ENCODE results near the gene GAB2.

GAB2 gene

DNA sequence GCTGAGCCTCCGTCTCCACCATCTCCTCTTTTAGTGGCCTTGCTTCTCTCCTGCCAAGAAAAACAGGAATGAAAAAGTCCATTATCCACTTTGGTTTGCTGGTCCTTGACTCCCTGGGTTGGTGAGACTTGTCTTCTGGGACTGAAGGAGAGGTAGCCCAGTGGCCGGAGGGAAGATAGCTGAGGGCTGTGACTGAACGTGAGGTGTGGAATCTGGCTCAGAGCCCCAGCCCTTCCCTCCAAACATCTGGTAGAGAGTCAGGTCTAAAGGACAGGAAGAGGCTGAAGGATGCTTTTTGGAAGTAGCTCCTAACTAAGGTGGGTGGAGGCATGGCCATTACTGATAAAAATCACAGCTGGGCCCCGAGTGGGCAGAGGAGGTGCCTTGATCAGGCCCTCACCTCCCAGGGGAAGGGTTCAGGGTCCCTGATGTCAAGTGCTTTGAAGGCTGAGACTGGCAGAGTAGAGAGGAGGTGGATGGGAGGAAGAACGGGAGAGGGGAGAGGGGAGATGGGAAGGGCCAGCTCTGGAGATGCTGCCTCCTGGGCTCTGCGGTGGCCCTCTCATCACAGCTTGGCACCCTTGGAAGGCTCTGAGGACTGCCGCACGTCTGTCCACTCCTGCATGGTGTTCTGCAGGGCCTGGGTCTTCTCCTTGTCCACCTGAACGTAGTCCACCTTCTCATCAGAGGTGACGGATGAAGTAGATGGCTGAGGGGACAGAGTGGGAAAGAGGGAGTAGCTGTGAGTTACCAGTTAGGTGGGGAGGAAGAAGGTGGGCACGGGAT lies 198.7 kb downstream of the GAB2 start:
- Mint-ChIP-seq H3K36me3 (ENCODE audit: low read depth) (peaks cover 30% of the 10 kb centered on the region), H3K27me3 (ENCODE audit: low read depth, poor library complexity) (peaks cover 3% of the 10 kb centered on the region), H3K9me3 (no peaks in the 10 kb centered on the region), H3K4me3 (no peak overlapping the region), H3K27ac (peak overlapping the region; percentile 57), H3K4me1 (no peaks in the 10 kb centered on the region)
- TF ChIP-seq CTCF (IDR thresholded peaks at IDR 0.05): no peak
- no peak for DNase-seq

DNA sequence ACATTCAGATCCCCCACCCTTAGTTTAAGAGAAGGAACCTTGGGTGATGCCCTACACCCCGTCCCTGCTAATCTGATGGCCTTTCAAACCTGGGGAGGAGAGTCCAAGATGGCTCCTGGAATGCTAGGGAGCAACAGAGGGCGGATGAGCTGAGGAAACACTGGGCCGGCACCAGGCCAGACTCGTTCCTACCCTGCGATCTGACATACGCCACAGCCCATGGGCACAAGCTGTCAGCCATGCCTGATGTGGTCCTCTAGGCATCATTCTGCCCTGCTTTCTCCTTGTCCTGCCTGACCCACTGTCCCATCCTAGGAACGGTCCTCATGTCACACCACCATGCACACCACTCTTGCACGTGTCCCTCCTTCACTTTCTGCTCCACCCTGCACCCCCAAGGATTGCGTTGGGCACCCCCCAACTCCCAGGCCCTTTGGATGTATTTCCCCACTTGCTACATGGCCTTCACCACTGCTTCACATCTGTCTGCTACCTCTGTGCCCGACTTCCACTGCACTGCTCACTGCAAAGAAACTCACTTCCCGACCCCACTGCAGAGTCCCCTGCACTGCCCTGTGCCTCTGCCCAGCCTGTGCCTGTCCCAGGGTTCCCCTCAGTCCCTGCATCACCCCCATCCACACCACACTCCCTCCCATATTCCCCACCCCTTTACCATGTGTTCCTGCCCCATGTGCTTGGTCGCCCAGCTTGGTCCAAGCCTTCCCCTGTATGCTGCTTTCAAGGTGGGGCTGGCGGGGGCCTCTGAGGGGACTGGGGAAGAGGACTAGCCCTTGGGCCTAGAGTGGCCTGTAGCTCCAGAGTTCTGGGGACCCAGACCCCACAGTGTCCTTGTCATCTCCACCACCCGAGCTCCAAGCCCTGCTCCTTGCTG lies 199.7 kb downstream of the GAB2 start:
- peaks cover 26% of the 10 kb centered on the region for H3K36me3 Mint-ChIP-seq (ENCODE audit: low read depth)
- no peaks in the 10 kb centered on the region for H3K4me1 Mint-ChIP-seq
- no peaks in the 10 kb centered on the region for H3K9me3 Mint-ChIP-seq
- no peak for TF ChIP-seq CTCF (IDR thresholded peaks at IDR 0.05)
- H3K27ac Mint-ChIP-seq: no peak overlapping the region
- H3K4me3 Mint-ChIP-seq: no peak overlapping the region
- no peak for DNase-seq
- no peaks in the 10 kb centered on the region for H3K27me3 Mint-ChIP-seq (ENCODE audit: low read depth, poor library complexity)

- Mint-ChIP-seq H3K9me3 (peaks cover 2% of the 10 kb centered on the region), H3K27me3 (ENCODE audit: low read depth, poor library complexity) (no peaks in the 10 kb centered on the region), H3K36me3 (ENCODE audit: low read depth) (peaks cover 32% of the 10 kb centered on the region), H3K27ac (peak overlapping the region; percentile 67), H3K4me3 (no peak overlapping the region), H3K4me1 (no peaks in the 10 kb centered on the region)
- TF ChIP-seq CTCF (IDR thresholded peaks at IDR 0.05): no peak
- no peak for DNase-seq
These were observed 200.9 kb downstream of the GAB2 start for GRCh38 chr11:78216571-78217287.

- H3K36me3 Mint-ChIP-seq (ENCODE audit: low read depth): peaks cover 32% of the 10 kb centered on the region
- no peak overlapping the region for H3K27ac Mint-ChIP-seq
- no peak for TF ChIP-seq CTCF (IDR thresholded peaks at IDR 0.05)
- no peak overlapping the region for H3K4me3 Mint-ChIP-seq
- no peaks in the 10 kb centered on the region for H3K4me1 Mint-ChIP-seq
- DNase-seq: no peak
- H3K27me3 Mint-ChIP-seq (ENCODE audit: low read depth, poor library complexity): no peaks in the 10 kb centered on the region
- H3K9me3 Mint-ChIP-seq: peaks cover 6% of the 10 kb centered on the region
These were observed 201.6 kb downstream of the GAB2 start for GRCh38 chr11:78216021-78216420.

- H3K4me1 Mint-ChIP-seq: no peaks in the 10 kb centered on the region
- H3K9me3 Mint-ChIP-seq: peaks cover 6% of the 10 kb centered on the region
- peaks cover 43% of the 10 kb centered on the region for H3K36me3 Mint-ChIP-seq (ENCODE audit: low read depth)
- no peak overlapping the region for H3K27ac Mint-ChIP-seq
- H3K4me3 Mint-ChIP-seq: no peak overlapping the region
- TF ChIP-seq CTCF (IDR thresholded peaks at IDR 0.05): no peak
- no peaks in the 10 kb centered on the region for H3K27me3 Mint-ChIP-seq (ENCODE audit: low read depth, poor library complexity)
- no peak for DNase-seq
These were observed 203.1 kb downstream of the GAB2 start for GRCh38 chr11:78214331-78215194.

Measured in nephron progenitor cell (in vitro differentiated cells).